ENCODE data around the gene NXPH4.

NXPH4 gene

GRCh38 chr12:57242691-57243454 lies 26.3 kb downstream of the NXPH4 start:
- DNase-seq (ENCODE audit: low read depth, low spot score), result no peak

DNA sequence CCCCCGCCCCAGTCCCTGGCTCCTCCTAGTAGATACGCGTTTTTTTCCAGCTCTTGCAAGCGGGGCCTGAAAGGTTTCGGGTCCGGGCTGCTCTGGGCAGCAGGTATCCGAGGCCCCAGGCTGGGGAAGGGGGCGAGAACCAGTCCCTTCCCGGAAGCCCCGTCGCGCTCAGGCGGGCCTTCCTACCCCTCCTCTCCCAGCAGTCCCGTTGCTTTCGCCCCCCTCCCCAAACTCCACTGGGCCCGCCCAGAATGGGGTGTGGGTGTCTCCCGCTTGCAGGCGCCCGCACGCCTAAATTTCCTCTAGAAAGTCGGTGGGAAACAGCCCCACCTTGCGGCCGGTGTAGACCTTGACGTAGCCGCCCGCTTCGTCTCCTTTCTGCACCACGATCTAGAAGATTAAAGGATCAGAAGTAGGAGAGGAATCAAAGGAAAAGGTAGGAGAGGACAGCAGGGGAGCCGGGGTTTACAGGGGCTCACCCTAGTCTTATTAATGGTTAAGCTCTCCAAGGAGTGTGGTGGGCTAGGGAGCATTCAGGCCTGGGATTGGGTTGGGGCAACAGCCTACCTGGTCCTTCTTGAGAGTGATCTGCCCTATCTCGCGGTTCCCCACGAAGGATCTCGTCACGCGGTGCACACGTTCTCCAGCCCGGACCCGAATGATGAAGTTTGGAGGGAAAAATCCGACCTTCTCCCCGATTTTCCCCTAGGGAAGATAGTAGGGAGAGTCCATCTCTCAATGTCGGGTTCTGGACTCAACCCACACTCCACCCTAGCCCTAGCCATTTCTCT lies 27.1 kb downstream of the NXPH4 start:
- peak; percentile 52 for DNase-seq (ENCODE audit: low read depth, low spot score)

DNA sequence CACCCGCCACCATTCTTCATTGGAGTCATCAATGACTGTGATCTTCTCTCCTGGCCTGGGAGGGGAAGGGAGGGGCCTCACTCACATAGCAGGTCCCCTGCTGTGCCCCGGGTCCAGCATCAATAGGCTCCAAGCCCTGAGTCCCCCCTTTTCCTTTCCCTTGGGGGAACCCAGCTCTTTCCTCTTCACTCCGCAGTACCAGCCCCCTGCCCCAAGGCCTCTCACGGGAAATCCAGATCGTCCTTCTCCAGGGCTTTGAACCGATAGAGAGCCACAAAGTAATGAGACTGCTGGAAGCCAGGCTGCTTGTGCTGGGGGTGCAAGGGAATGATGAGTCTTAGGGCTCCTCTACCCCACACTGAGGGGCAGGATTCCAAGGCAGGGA lies 27.7 kb downstream of the NXPH4 start:
- no peak for DNase-seq (ENCODE audit: low read depth, low spot score)

GRCh38 chr12:57247041-57247440 lies 30.4 kb downstream of the NXPH4 start:
- DNase-seq (ENCODE audit: low read depth, low spot score), result no peak

DNA sequence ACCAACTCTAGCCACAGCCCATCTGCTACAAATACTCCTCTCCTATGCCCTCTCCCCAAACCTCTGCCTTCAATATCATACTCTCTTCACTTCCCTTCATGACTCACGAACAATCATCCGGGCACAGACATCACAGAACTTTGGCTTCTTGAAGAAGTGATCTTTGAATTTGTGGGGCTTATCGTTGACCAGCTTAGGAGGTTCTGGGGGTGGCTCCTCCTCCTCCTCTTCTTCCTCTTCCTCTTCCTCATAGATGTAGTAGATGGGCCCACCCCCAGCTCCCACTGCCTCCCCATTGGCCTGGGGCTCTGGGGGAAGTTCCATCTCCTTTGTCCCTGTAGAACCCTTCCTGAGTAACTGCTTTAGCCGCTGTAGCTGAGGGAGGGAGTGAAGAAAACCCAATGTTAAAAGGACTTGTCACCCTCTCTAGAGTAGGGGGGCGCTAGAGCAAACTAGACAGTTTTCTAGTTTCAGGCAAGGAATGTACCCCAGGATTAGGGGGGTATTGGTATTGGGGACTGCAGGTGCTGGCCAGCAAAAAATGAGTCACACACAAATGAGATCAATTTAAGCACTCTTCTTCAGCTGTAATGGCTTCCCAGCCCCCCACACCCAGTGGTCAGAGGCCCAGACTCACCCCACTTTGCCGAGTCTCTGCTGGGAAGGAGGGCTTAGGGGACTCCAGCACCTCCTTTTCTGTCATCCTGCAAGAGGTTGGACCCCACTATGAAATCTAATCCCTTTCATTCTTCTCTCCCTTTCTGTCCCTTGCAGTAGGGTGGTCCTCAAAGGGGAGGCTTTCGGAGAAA lies 32.5 kb downstream of the NXPH4 start:
- DNase-seq (ENCODE audit: low read depth, low spot score), result no peak

DNA sequence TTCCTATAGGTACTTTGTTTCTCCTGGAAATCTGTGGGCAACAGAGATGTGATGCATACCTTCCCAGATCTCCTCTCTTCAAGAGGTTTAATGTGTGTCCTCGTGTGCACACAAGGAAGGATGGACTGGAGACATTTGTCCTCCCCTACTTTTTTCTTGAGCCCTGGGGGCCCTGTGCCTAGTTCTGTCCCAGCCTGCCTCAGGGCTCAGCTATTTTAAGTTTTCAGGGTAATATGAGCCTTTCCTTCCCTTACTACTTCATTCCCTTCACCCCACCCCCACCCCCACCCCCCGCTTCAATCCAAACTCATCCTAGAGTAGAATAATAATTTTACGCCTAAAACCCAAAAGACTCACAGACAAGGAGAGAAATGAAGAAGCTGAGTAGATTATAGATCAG lies 33.9 kb downstream of the NXPH4 start:
- no peak for DNase-seq (ENCODE audit: low read depth, low spot score)

- DNase-seq (ENCODE audit: low read depth, low spot score), result no peak
Measured at GRCh38 chr12:57250956-57251355, 34.4 kb downstream of the NXPH4 start, which contains the start of gene STAC3. TSS of gene STAC3 (minus strand) at chr12:57251187. CDS start at chr12:57249636, 1,551 bp downstream.

- no peak for DNase-seq (ENCODE audit: low read depth, low spot score)
Measured at GRCh38 chr12:57254506-57255280, 38.1 kb downstream of the NXPH4 start.

DNA sequence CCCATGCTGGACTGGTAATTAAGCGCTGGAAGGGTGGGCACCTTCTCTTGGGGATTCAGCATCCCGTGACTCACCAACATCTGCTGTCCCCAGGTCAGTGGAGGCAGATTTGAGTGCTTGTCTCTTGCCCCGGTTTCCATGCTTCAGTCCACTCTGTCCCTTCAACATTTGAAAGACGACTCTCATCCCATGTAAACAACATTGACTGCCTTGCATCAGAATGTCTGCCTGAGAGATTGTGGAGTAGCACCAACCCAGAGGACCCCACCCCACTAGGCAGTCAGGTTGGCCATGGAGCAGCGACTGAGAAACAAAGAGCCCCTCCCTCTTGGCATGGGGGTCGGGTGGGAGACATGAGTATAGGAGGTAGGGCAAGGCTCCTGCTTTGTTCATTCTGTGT lies 39.3 kb downstream of the NXPH4 start:
- no peak for DNase-seq (ENCODE audit: low read depth, low spot score)

DNA sequence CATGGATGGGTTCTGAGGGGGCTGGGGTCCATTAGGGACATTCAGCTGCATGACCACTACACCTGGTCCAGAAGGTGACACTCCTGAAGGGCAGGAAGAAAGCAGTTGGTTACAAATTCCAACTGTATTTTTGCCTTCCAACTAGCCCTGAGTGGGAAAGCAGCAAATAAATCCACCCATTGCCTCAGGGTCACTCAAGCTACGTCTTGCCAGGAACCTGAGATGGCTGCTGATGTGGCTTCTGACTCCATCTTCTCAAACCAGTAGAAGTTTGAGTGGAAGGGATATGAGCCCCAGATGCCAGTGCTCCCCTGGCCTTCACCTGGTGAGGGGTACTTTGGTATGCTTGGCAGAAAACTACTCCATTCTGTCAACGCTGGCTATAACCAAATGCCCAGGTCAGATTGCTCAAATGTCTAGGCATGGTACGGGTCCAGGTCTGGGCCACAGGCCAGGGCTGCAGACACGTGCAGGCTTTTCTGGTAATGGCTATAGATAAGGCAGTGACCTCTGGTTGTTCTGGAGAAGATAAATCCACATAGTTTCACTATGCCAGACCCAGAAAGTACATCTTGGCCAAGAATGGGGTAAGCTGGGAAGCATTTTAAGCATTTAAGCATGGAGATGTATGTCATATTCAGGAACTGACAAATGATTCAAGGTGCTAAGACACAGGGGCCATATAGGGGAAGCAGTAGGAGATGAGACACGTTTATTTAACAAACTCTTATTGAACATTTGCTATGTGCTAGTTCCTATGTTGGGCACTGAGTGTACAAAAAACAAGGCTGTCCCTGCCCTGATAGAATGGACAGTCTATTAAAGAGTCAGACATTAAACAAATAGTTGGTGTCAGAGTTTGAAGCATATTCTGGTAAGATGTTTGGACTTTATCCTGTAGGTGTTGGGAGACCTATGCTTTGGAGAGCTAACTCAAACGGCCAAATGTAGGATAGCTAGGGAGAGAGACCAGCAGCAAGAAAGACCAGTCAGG lies 42.7 kb downstream of the NXPH4 start:
- DNase-seq (ENCODE audit: low read depth, low spot score), result no peak

DNA sequence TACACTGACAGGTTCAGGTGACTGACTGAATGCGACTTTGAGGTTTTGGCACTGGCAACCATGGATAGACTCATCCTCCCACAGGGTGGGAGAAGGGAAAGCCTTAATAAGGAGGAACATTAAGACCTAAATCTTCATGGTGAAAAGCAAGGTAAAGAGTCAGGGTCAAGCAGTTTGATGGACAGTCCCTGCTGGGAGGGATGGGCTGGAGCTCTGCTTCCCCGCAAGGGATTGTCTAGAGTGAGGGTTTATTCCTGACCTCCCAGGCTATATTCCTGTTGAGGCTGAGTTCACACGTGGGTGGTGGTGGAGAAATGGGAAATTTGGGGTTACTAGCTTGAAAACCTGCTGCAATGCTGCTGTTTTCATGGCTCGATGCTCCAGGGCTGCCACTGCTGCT lies 43.8 kb downstream of the NXPH4 start:
- DNase-seq (ENCODE audit: low read depth, low spot score), result no peak

GRCh38 chr12:57261428-57261865 lies 44.9 kb downstream of the NXPH4 start:
- no peak for DNase-seq (ENCODE audit: low read depth, low spot score)

GRCh38 chr12:57262126-57262822 lies 45.7 kb downstream of the NXPH4 start:
- no peak for DNase-seq (ENCODE audit: low read depth, low spot score)

- no peak for DNase-seq (ENCODE audit: low read depth, low spot score)
Measured at GRCh38 chr12:57263096-57263495, 46.5 kb downstream of the NXPH4 start.

GRCh38 chr12:57266681-57267080 lies 50.1 kb downstream of the NXPH4 start:
- no peak for DNase-seq (ENCODE audit: low read depth, low spot score)

- DNase-seq (ENCODE audit: low read depth, low spot score), result no peak
Measured at GRCh38 chr12:57268264-57268663, 51.7 kb downstream of the NXPH4 start.

DNA sequence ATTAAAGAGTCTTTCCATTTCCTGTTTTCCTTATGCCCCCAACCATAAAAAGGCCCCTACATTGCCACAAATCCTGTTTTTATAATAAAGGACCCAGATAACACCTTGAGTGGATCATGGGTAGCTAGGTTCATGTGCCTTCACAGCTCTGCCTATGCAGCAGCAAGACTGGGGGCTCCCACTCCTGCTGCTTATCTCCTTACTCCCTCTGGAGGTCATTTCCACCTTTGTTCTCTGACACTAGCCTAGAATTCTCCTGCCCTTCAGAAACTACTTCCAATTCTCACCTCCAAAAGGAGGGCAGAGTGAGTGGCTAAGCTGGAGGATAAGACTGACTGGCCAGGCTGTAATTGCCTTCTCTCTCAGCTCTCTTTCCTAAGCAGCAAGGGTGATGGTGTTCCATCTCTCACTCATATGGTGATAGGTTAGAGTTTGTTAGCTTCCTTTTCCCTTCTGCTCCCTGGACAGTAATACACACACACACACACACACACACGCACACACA lies 54.4 kb downstream of the NXPH4 start:
- DNase-seq (ENCODE audit: low read depth, low spot score), result no peak

DNA sequence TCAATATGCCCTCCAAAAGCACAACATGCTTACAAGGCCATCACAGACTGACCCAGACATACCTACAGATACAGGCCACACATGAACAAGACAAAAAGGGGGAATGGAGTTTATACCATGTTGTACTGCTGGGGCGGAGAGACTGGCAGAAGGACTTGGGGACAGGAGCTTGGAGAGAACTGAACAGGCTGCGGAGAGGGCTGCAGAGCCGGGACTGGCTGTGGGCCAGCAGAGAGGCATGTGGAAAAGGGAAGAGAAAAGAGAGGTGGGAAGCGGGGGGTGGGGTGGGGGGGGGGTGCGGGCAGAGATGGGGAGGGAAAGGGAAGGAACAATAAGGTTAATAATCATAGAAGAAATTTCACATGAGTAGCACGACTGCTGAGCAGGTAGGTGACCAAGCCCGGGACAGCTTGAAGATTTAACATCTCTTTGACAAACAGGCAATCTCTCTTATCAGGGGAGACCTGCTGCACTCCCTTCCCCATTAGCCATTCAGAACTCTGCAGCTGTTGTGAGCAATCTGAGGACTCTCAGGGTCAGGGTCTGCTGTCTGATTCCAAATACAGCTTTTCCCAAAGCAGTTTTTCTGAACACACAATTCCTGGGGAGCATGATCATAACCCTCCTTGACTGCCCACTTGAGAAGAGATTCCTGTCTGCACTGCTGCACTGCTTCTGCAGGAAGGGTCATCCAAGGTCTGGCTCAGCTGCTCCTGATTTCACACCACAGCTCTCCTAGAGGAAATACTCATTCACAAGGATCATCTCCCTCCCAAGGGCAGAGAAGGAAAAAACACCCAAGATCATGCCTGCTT lies 56.0 kb downstream of the NXPH4 start:
- no peak for DNase-seq (ENCODE audit: low read depth, low spot score)

Data from smooth muscle cell of the brain vasculature (primary cell).